Peyer's patch (tissue), 4 donors: ENCODE measurements around the gene TMC1.

Experiments used
- CTCF ChIP-seq, 6 experiments: fragments of 450-650 bp in 4 of 6; fragments of 200-600 bp in 2 of 6; sonication (generic) in 1 of 6; IDR thresholded peaks; one replicate each; pipeline ENCODE4 v1.5.1; 2017 to 2019; ENCODE audit warnings: antibody characterized with exemption in 6 of 6, mild to moderate bottlenecking in 3 of 6, moderate library complexity in 1 of 6
- POLR2A ChIP-seq, 2 donors: fragments of 450-650 bp; IDR thresholded peaks; one replicate each; pipeline ENCODE4 v1.5.1; 2017; ENCODE audit warnings: antibody characterized with exemption in 2 of 2, mild to moderate bottlenecking in 2 of 2, moderate library complexity in 2 of 2

GRCh38 chr9:72883875-72884274 lies 362.5 kb downstream of the TMC1 start:
- TF ChIP-seq CTCF (IDR thresholded peaks at IDR 0.05), result no peak
- no peak for TF ChIP-seq POLR2A (IDR thresholded peaks at IDR 0.05)
